ENCODE measurements around the gene CHERP. TPM values are rescaled to one million over a fixed set of nuclear protein-coding genes. Genes with fewer than 3 reads are reported as not detected.
"Not testable (repeated sequence)": the region's sequence is repeated elsewhere in the genome, so short reads cannot be mapped to it uniquely, and the experiment has no call there.

Gene CHERP
- total RNA-seq, 4 donors from 2014 or later: 13.3 to 35.6 (median 18.9) TPM

DNA sequence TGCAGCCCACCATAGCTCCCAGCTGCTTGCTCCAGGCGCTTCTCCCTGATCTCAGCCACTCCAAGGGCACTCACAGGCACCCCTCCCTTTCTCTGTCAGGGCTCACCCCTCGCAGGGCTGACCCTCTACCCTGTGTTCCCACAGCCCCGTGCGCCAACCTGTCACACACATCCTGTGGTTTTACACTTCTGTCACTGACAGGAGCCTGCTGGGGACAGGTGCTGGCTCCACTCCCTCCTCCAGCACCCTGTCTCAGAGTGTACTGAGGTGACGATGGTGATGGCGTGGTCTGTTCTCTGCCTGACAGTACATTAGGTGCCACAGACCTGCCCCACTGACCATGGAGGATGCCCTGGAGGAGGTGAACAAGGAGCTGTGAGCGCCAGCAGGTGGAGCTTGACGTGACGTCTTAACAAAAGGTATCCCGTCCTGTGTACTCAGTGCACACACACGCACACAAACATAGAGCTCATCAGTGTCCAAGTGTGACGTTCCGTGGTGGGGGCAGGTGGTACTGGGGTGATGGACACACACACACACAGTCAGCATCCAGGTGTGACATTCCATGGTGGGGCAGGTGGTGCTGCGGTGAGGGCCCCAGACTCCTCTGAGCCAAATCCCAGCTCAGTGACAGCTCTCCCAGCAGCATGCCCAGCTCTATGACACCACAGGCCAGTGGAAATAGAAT lies 25.2 kb downstream of the CHERP start:
- TF ChIP-seq, protein P1, sequence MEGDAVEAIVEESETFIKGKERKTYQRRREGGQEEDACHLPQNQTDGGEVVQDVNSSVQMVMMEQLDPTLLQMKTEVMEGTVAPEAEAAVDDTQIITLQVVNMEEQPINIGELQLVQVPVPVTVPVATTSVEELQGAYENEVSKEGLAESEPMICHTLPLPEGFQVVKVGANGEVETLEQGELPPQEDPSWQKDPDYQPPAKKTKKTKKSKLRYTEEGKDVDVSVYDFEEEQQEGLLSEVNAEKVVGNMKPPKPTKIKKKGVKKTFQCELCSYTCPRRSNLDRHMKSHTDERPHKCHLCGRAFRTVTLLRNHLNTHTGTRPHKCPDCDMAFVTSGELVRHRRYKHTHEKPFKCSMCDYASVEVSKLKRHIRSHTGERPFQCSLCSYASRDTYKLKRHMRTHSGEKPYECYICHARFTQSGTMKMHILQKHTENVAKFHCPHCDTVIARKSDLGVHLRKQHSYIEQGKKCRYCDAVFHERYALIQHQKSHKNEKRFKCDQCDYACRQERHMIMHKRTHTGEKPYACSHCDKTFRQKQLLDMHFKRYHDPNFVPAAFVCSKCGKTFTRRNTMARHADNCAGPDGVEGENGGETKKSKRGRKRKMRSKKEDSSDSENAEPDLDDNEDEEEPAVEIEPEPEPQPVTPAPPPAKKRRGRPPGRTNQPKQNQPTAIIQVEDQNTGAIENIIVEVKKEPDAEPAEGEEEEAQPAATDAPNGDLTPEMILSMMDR (IDR thresholded peaks at IDR 0.05): no peak
- TF ChIP-seq EP300 (IDR thresholded peaks at IDR 0.05) (no peak), POLR2A (IDR thresholded peaks at IDR 0.05) (no peak), POLR2AphosphoS5 (IDR thresholded peaks at IDR 0.05) (no peak)
- no peaks in the 10 kb centered on the region for H3K4me1 ChIP-seq
- no peak overlapping the region for H3K27ac ChIP-seq
- no peak for DNase-seq (ENCODE audit: low spot score in 2 of 2)
- WGBS: 88% methylated on average over 12 of the region's 14 CpGs
- H3K9me3 ChIP-seq: no peaks in the 10 kb centered on the region
- peaks cover 84% of the 10 kb centered on the region for H3K36me3 ChIP-seq
- no peaks in the 10 kb centered on the region for H3K27me3 ChIP-seq
- H3K4me3 ChIP-seq: no peak overlapping the region

DNA sequence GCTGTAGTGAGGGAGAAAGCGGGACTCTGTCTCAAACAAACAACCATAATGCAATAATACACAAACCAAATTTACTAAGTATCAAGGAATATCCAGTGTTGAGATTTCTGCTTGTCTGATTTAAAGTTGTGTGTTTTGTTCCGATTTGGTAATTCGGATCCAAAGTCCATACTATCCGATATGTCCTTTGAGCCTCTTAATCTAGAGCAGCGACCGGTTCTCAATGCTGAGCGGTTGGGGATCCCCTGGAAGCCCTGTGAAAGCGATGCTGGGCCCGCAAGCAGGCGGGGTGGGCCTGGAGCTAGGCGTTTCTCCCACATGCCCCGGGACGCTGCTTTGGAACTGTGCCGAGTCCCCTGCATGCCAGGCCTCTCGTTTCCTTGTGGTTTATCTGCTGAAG lies 25.9 kb downstream of the CHERP start:
- Histone ChIP-seq H3K27ac (no peak overlapping the region), H3K36me3 (peaks cover 81% of the 10 kb centered on the region), H3K9me3 (no peaks in the 10 kb centered on the region), H3K27me3 (no peaks in the 10 kb centered on the region), H3K4me1 (no peaks in the 10 kb centered on the region), H3K4me3 (no peak overlapping the region)
- 83% methylated on average over 14 of the region's 15 CpGs for WGBS
- DNase-seq (ENCODE audit: low spot score in 2 of 2): no peak
- TF ChIP-seq POLR2A (IDR thresholded peaks at IDR 0.05): no peak

DNA sequence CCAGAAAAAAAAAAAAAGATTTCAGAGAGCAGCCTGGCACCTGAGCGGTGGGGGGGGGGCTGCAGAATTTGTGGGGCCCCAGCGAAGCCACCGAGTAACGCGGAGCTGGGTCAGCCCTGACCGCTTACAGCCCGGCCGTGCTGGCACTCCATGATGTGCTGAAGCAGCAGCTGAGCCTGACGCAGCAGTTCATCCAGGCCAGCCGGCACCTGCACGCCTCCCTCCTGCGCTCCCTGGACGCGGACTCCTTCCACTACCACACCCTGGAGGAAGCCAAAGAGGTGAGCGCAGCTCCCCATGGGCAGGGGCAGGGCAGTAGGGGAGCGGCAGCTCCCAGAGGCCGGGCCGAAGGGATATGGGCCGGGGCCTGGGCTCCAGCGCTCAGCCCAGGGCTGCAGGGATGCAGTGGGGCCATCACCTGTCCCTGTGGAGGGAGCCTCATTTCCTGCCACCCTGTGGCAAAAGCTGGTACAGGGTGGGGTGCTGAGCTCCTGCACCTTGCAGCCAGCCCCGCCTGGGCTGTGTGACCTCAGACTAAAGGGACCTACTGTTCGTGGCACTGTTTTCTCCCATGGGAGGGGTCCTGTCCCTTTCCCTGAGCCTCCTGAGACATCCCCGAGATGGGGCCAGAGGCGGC lies 27.7 kb downstream of the CHERP start:
- Histone ChIP-seq H3K9me3 (no peaks in the 10 kb centered on the region), H3K4me3 (no peak overlapping the region), H3K27ac (no peak overlapping the region), H3K27me3 (no peaks in the 10 kb centered on the region), H3K36me3 (peaks cover 76% of the 10 kb centered on the region), H3K4me1 (peaks cover 6% of the 10 kb centered on the region)
- WGBS: 96% methylated on average over 5 of the region's 24 CpGs
- TF ChIP-seq EP300 (IDR thresholded peaks at IDR 0.05) (no peak), POLR2AphosphoS5 (IDR thresholded peaks at IDR 0.05) (no peak), POLR2A (IDR thresholded peaks at IDR 0.05) (no peak)
- TF ChIP-seq, protein P1 (IDR thresholded peaks at IDR 0.05): no peak
- no peak for DNase-seq (ENCODE audit: low spot score in 2 of 2)

DNA sequence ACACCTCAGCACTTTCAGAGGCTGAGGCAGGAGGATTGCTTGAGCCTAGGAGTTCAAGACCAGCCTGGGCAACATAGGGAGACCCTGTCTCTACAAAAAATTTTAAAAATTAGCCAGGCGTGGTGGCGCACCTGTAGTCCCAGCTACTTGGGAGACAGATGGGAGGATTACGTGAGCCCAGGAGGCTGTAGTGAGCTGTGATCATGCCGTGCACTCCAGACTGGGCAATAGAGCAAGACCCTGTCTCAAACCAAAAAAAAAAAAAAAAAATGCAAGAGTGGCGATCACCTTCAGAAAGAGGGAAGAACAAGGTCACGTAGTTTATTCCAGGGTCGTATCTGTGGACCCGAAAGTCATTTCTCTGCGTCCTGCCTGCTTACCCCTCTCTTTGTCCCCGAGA lies 29.6 kb downstream of the CHERP start:
- not testable (repeated sequence) for H3K27me3 ChIP-seq; H3K4me1 ChIP-seq; H3K27ac ChIP-seq; H3K4me3 ChIP-seq; H3K9me3 ChIP-seq; DNase-seq (ENCODE audit: low spot score in 2 of 2)
- WGBS: 95% methylated on average over 10 of the region's 10 CpGs
- peaks cover 59% of the 10 kb centered on the region for H3K36me3 ChIP-seq

DNA sequence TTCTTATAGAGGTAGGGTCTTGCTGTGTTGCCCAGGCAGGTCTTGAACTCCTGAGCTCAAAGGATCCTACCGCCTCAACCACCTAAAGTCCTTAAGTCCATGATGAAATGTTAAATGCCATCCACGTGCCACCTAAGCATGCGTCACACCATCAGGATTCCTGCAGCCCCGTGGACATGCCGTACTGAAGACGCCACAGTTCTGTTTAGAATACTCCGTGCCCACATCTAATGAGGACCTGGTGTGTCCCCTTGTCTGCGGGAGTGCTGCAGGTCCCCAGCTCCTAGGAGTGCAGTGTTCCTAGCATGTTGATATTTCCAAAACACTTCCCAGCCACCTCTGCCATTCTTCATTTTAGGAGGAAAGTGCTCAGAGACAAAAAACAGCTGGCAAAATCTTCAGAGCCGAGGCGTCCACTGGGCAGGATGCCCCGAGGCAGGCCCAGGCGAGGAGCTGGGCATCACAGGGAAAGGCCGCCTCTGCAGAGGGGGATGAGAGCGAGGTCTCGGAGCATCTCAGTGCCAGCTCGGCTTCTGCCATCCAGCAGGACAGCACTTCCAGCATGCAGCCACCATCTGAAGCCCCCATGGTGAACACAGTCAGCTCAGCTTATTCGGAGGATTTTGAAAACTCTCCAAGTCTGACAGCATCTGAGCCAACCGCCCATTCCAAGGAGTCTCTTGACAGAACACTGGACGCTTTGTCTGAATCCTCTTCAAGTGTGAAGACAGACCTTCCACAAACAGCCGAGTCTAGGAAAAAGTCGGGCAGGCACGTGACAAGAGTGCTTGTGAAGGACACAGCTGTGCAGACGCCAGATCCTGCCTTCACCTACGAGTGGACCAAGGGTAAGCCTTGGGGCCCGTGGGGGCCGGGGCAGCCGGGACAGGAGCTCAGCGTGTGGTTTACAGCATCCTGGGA lies 32.8 kb downstream of the CHERP start:
- Histone ChIP-seq H3K4me3 (no peak overlapping the region), H3K27me3 (no peaks in the 10 kb centered on the region), H3K4me1 (peaks cover 6% of the 10 kb centered on the region), H3K36me3 (peaks cover 53% of the 10 kb centered on the region), H3K9me3 (no peaks in the 10 kb centered on the region), H3K27ac (peak overlapping the region; percentile 81)
- no peak for DNase-seq (ENCODE audit: low spot score in 2 of 2)
- 85% methylated on average over 27 of the region's 28 CpGs for WGBS
- TF ChIP-seq, protein P1 (IDR thresholded peaks at IDR 0.05): no peak
- peak; percentile 78 for TF ChIP-seq EP300 (IDR thresholded peaks at IDR 0.05)
- TF ChIP-seq POLR2AphosphoS5 (IDR thresholded peaks at IDR 0.05): peak in 1 of 3 donors; percentile 59

GRCh38 chr19:16508546-16508945 lies 33.7 kb downstream of the CHERP start:
- WGBS: 89% methylated on average over 5 of the region's 5 CpGs
- no peak for DNase-seq (ENCODE audit: low spot score in 2 of 2)
- TF ChIP-seq, protein P1 (IDR thresholded peaks at IDR 0.05): no peak
- TF ChIP-seq POLR2AphosphoS5 (IDR thresholded peaks at IDR 0.05) (no peak), EP300 (IDR thresholded peaks at IDR 0.05) (no peak), POLR2A (IDR thresholded peaks at IDR 0.05) (no peak)
- no peaks in the 10 kb centered on the region for H3K9me3 ChIP-seq
- peaks cover 6% of the 10 kb centered on the region for H3K4me1 ChIP-seq
- peak overlapping the region; percentile 81 for H3K27ac ChIP-seq
- peaks cover 56% of the 10 kb centered on the region for H3K36me3 ChIP-seq
- no peaks in the 10 kb centered on the region for H3K27me3 ChIP-seq
- no peak overlapping the region for H3K4me3 ChIP-seq
